HG03097 (cell line): Measurements from ENCODE around the gene AP2B1.
"Not testable (repeated sequence)": the region's sequence is repeated elsewhere in the genome, so short reads cannot be mapped to it uniquely, and the experiment has no call there.

ENCODE experiments used
- ATAC-seq: cut with Tn5 transposase; IDR thresholded peaks from one replicate; pipeline ENCODE4 v1.9.1; 2021; ENCODE audit not compliant: unreplicated experiment, low FRiP score

AP2B1 gene

DNA sequence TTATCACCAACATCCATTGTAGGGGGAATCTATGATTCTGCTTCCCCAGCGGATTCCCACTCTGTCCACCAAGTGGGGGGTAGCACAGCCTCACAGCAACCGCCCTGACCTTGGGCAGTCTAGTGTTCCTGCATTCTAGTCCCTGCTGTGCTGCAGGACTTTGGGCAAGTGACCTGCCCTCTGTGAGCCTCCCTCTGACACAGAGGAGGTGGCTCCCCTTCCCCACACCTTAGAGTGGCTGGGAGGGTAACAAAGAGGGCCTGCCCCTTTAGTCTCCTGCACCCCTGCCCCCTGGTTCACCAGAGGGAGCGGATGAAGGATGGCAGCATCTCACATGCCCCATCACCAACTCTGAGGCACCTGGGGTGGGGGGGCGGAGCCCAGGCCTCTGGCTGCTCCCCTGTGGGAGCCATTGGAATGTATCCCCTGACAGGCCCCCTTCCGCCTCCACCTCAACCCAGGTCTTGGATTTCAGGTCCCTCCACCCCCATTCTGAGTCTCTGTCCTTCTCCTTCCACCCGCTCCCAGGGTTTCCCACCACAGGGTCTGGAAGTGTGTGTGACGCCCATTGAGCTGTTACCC lies 155.9 kb downstream of the AP2B1 start:
- ATAC-seq, result no peak

DNA sequence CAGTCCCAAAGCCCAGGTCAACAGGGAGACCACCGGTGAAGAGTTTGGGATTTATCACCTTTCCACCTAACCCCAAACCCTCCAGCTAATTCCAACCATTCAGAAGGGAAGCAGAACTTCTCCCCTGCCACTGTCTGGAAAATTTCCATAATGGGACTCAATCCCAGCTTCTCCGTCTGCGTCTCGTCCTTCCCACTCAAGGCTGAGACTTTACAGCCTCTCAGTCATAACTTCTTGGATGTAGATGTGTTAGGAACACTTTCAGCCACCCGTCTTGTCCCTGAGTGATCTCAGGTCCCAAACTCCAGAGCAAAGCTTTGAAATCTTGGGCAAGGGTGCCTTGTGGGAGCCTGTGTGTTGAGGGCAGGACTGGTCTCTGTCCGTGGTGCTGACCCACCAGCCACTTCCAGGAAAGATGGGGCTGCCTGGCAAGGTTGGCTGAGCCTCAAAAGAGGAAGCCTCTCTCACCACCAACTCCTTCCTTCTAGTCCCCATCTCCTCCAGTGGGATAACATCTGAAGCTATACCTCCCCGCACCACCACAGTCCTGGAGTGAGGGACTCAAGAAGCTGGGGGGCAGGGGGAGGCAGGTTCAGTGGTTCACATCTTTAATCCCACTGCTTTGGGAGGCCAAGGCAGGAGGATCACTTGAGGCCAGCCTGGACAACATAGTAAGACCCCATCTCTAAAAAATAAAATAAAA lies 156.7 kb downstream of the AP2B1 start:
- ATAC-seq, result no peak

DNA sequence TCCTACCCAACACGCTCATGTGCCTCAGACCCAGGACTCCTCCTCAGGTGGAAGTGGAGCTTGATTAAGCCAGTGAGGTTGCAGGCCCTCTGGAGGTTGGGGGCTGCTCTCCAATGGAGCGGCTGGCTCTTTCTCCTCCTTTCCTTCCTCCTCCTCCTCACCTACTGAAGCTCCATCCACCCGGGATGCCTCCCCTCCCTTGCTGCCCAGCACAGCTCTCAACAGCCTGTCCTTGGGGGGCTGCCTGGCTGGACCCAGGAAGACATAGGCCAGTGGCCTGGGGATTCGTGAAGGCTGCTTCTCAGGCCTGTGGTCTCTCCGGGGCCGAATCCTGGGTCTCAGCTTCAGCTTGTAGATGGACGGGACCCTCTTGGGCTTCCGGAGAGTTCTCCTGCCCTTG lies 157.7 kb downstream of the AP2B1 start:
- ATAC-seq, result no peak

DNA sequence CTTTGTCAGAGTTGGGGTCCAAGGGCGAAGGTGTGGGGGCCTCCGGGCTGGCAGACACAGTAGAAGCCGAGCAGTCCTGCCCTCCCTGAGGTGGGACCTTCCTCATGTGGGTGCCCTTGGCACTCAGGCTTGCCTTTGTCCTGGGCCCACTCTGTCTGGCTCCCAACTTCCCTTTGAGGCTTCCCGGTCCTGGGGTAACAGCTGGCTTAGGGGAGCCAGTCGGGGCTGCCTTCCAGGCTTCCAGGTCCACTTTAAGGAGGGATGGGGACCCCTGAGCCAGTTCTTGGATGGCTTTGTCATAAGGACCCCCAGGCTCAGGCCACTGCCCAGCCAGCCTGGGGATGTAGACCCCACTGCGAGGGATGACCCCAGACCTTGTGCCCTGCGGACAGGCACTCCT lies 158.1 kb downstream of the AP2B1 start:
- no peak for ATAC-seq

DNA sequence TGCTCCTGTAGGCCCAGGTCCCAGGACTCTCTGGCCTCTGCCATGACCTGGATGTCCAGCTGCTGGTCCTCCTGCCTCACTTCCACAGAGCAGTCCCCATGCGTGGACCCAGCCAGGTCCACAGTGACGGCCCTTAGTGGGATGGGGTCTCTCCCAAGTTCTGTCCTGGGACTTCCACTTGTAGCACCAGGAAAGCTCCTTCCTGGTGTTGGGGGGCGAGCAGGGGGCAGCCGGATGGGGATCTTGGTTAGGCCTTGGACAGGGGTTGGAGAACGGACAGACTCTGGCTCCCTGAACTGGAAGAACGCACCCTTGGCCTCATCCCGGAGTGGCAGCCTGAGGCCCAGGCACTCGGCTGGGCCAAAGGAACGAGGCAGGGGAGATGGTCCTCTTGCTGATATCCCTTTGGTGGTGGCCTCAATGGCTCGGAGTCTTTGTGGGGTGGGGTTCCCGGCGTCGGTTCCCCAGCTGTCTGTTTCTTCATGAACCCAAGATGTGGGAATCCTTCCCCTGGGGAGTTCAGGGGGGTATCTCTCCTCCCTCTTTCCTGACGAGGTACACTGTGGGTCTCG lies 158.7 kb downstream of the AP2B1 start:
- ATAC-seq, result no peak

DNA sequence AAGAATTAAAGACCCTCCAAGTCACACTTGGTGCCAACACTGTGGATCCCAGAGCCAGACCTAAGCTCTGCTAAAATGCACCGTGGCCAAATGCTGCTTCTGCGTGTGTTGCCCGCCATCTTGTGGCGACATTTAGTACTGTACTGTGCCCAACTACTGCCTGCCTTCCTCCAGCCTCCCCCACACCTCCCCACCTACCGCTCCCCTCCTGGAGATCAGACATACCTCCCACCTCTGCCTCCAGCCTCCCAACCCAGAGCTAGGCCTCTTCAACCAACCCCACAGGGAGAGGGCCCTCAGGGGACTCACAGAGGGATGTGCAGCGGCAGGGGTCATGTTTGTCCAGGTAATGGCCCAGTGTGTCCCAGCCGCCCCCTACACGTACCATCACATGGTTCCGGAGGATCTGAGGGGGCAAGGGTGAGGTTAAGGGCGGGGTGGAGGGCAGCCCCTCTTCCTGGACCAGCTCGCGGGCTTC lies 160.5 kb downstream of the AP2B1 start:
- no peak for ATAC-seq

DNA sequence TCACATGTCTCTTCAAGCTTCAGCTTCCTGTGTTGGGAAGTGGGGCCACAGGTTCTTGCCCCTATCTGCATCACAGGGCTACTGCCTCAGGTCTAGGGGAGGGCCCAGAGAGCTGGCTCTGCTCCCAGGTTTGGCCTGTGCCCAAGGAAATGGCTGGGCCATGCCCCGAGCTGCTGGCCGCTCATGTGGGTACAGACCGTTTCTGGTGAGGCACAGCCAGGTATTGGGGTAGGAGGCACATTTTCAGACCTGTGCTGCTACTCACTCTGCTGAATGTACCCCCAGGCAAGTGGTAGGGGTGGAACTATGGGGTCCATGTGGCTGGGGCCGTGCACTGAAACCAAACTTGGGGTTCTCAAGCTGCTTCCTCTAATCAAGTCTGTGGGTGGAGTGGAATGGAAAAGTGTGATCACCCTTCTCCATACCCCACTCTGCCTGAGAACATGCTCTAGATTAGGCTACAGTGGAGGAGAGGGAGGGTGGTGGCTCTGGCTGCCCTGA lies 161.3 kb downstream of the AP2B1 start:
- no peak for ATAC-seq

DNA sequence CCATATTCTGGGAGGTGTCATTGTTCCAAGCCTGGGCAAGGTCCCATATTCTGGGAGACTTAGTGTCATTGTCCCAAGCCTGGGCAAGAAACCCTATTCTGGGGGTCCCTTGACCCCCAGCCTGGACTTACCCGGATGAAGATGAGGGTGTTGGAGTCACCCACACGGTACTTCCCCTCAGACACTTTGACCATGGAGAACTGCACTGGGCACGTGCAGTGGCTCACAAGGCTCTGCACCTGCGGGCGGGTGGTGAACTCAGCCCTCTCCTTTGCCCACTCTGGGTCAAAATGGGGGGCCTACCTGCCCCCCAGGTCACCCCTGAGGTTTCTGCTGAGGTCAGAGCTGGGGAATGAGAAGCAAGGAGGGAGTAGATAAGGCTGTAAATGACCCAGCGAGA lies 161.9 kb downstream of the AP2B1 start:
- ATAC-seq, result no peak

DNA sequence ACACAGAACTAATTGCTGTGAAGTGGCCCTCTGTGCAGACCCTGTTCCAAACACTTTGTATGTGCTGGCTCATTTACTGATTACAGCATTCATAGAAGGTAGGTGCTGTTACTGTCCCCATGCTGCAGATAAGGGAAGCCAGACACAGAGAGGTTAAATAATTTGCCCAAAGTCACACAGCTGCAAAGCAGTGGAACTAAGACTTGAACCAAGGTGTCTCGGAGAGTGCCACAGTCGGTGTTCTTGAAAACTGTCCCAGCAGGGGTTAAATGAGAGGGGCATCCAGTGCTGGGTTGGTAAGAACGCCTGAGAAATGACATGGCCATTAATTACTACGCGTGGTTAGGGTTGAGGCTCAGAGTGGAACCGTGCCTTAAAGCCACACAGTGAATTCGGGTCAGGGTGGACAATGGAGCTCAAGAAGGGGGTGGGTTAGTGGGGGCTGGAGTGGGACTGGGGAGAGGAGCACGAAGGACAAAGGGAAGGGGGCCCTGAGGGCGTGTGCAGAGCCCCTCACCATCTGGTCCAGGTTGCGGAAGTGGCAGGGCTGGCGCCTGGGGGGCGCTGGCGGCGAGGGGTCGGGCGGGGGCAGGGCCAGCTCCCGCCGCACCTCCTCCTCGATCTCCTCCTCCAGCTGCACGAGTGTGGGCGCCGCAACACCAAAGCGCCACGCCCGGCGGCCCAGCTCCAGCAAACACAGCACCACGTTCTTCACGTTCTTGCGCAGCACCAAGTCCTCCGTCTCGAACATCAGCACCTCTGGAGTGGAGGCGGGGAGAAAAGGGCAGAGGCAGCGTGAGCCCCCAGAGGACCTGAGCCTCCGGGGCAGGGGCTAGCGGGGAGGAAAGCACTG lies 162.7 kb downstream of the AP2B1 start:
- ATAC-seq, result no peak

DNA sequence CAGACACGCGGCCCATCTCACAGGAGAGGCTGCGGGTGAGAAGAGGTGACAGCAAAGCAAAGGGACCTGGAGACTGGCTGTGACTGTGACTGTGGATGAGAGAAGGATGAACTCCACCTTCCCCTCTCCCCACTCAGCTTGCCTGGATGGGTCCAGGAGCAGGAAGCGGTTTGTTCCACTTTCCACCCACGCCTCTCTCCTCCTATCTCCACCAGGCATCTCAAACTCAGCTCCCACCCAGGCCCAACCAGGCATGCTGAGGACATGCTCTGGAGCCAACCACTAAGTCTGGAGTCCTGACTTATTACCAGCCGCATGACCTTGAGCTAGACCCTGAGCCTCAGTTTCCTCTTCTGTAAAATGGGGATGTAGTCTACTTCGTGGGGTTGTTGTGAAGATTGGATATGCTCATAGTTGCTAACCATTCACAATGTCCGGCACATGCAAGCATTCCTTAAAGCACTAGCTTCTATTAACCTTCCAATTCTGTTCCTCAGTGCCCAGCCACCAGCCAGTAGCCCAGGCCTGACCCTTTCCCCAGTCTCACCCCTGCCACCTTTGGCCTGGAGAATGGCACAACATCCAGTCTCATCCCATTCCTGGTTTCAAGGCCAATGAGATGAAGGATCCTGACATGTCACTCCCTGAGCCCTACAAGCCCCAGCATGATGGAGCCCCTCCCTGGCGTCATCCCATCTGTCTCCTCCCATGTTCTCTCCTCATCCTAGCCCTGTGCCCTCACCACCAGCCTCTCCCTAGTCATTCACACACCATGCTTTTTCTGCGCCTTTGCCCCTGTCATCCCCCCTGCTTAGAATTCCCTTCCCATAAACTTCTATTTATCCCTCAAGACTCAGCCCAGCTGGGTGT lies 163.6 kb downstream of the AP2B1 start:
- ATAC-seq, result no peak

DNA sequence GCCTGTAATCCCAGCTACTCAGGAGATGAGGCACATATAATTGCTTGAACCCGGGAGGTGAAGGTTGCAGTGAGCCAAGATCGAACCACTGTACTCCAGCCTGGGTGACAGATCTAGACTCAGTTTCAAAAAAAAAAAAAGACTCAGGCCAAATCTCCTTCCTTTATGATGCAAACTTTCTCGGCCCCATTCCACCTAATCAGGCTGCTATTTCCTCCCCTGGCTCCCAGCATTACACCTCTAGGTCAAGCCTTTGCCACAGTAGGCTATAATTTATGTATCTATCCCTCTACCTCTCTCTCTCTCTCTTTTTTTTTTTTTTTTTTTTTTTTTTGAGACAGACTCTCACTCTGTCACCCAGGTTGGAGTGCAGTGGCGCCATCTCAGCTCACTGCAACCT lies 164.4 kb downstream of the AP2B1 start:
- not testable (repeated sequence) for ATAC-seq

DNA sequence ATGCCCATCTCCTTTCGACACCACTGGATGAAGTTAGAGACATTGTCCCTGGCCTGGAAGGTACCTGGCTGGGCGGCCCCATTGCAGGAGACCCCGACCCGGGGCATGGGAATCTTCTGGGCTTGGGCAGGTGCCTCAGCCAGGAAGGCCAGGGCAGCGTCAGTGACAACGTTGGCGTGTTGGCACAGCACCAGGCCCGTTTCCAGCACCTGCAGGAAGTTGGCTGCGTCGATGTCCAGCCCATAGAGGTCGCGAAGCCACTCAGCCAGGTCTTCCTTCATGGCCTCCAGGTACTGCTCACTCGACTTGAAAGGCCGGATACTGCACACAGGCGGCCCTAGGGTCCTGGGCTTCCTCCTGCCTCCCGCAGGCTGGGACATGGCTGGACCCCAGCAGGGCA lies 165.3 kb downstream of the AP2B1 start:
- no peak for ATAC-seq

DNA sequence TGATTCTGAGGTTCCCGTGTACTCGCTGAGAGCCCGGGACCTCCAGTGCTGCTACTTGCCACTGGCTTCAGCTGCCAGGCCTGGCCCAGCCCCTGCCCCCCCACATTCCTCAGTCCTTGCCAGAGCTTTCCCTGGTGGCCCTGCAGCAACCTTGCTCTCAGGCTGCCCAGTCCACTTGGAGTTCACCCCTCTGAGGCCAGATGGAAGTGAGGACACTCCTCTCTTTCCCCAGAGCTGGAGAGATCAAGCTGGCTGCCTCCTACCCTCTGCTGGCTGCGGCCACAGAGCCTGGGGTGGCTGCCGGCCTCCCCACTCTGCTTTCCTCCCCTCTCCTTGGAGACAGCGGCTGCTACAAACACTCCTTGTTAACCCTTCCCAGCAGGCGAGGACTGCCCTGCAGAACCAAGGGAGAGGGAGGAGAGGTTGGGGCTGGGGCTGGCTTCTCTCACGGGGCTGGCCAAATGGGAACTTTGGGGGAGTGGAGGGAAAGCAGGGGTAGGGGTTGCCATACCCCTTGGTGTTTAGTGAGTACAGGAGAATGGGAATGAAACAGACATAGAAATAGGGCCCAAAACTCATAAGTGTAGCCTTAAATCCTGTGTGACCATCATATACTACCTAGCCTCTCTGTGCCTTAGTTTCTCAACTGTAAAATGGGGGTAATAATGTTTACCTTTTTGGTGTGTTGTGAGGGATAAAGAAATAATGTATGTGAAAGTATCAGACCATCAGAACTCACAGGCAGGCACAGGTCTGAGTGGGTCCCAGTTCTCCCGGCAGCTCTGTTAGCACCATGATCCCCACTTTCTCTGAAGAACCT lies 166.0 kb downstream of the AP2B1 start, which contains the start of gene GAS2L2:
Gene GAS2L2 (minus strand): TSS at position 295 of the 820 bp plus-strand sequence. CDS start 389 bp downstream, outside the sequence.
- ATAC-seq, result no peak

DNA sequence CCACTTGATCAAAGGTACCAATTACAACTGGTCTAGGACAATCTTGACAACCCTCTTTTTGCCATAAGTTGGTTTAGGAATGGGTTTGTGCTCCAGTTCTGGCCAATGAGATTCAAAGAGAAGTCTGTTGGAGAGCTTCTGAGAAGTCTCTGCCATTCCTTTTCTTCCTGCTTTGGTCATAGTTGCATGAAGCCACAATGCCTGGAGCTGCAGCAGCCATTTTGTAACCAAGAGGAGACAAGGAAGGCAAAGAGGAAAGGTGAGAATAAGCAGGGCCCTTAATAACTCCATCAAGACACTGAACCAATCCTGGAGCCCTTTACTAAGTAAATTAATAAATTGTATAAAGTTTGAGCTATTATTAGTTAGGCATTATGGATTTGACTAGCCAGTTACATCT lies 170.1 kb downstream of the AP2B1 start:
- no peak for ATAC-seq

DNA sequence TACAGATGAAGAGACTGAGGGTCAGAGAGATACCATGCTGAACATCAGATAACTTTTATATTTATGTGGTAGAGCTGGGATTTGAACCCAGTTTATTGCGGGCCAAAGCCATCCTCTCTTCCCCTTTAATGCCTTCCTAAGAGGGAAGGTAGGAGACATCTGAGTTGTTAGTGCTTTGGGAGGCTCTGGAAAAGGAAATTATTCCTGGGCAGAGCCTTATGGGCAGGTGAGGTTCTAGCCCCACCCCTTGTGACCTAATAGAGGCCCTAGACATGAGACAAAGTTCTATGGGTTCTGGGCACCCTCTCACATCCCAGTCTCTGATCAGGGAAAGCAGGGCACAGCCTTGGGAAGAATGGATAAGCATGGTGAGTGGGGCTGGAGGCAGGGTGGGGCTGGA lies 173.5 kb downstream of the AP2B1 start, which contains the start of gene C17orf50:
Gene C17orf50 (plus strand): TSS at position 301 of the 400 bp plus-strand sequence. CDS start 55 bp downstream, at position 356.
- ATAC-seq, result no peak

DNA sequence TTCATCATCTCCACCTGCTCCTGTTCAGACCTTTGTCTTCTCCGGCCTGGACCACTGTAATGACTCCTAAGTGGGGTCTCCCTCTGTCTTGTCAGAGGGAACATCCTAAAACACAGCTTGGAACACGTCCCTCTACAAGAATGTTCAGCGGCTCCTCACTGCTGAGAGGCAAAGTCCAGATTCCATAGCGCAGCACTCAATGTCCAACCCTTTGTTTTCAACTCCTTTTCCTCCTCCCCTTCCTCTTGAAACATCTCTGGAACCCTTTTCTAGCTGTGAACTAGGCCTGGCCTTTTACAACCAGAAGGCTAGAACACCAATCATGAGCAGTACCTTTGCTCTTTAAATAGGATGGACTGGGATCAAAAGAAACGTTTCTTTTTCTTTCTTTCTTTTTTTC lies 174.5 kb downstream of the AP2B1 start:
- no peak for ATAC-seq

DNA sequence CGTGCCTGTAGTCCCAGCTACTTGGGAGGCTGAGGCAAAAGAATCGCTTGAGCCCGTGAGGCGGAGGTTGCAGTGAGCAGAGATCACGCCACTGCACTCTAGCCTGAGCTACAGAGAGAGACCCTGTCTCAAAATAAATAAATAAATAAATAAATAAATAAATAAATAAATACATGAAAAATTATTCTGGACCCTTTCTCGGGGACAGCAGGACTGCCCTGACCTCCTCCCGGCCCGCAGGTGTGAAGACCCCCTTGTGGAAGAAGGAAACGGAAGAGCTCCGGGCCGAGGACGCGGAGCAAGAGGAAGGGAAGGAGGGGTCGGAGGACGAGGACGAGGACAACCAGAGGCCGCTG lies 176.6 kb downstream of the AP2B1 start:
- ATAC-seq, result no peak

DNA sequence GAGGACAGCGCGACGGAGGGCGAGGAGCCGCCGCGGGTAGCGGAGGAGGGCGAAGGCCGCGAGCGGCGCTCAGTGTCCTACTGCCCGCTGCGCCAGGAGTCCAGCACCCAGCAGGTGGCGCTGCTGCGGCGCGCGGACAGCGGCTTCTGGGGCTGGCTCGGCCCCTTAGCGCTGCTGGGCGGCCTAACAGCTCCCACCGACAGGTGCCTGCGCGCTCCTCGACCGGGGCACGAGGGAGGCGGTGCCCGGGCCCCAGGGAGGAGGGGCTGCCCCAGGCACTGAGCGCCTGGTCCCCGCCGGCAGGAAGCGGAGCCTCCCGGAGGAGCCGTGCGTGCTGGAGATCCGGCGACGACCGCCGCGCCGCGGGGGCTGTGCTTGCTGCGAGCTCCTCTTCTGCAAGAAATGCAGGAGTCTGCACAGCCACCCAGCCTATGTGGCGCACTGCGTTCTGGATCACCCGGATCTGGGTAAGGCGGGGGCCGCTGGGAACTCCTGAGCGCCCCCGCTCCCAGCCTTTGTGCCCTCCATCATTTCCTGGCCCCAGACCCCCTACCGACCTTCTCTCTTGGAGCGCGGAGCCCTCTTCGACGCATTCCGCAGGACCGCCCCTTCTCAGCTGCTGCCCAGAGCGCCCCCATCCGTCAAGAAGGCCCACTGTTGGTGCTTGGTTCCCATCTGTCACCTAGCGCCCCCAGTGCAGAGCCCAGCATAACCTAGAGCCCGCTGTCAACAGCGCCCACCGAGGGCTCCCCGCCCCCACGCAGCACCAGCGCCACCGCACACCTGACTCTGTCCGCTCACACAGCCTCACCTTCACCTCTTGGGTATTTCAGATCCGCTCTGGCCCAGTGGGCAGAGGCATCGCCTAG lies 177.2 kb downstream of the AP2B1 start:
- ATAC-seq, result peak; percentile 84
